Left lung (tissue), 10 donors: ENCODE data around the gene SLC16A10. TPM values are rescaled to one million over a fixed set of nuclear protein-coding genes. Genes with fewer than 3 reads are reported as not detected.

Experiments
- ATAC-seq: fragments of 200-7000 bp; cut with Tn5 transposase; one replicate; pipeline ENCODE4 v1.9.1; 2020; ENCODE audit warnings: moderate library complexity
- DNase-seq, 4 donors: peaks; one replicate each; pipeline ENCODE4 v3.0.0-alpha.2; 2013 to 2020
- H3K27ac ChIP-seq, 2 donors: fragments of 200-600 bp; sonication (generic) in 1 of 2; one replicate each; pipeline versions ENCODE4 v1.5.0 to v1.8.0; 2020 to 2021
- H3K27me3 ChIP-seq, 2 donors: fragments of 200-600 bp; sonication (generic) in 1 of 2; one replicate each; pipeline versions ENCODE4 v1.5.0 to v1.8.0; 2020 to 2021
- H3K36me3 ChIP-seq, 2 donors: fragments of 200-600 bp; sonication (generic) in 1 of 2; one replicate each; pipeline versions ENCODE4 v1.5.0 to v1.8.0; 2020 to 2021
- H3K4me1 ChIP-seq, 2 donors: fragments of 200-600 bp; one replicate each; pipeline ENCODE4 v1.8.0; 2021
- H3K4me3 ChIP-seq, 2 donors: fragments of 200-600 bp; sonication (generic) in 1 of 2; one replicate each; pipeline versions ENCODE4 v1.5.0 to v1.8.0; 2020 to 2021; ENCODE audit warnings: mild to moderate bottlenecking in 1 of 2
- H3K9me3 ChIP-seq, 2 donors: fragments of 200-600 bp; sonication (generic) in 1 of 2; one replicate each; pipeline versions ENCODE4 v1.5.0 to v1.8.0; 2020 to 2021
- CTCF ChIP-seq, 2 donors: fragments of 200-600 bp; sonication (generic) in 1 of 2; IDR thresholded peaks; one replicate each; pipeline versions ENCODE4 v1.5.0 to v1.8.0; 2021; ENCODE audit warnings: antibody characterized with exemption in 2 of 2
- intact Hi-C, 2 donors: fragments of 100-400 bp; cut with DNase I; formaldehyde crosslinking; loops; one replicate each; pipeline versions ENCODE4 v1.11.2 to v1.14.2; 2022
- polyA plus RNA-seq, 6 donors: library from polyadenylated mRNA; unstranded; fragments of 120-200 nt; gene quantifications; one replicate each; pipeline ENCODE4 v1.2.1, GENCODE V29; 2013; ENCODE audit not compliant: insufficient read length in 6 of 6
- total RNA-seq, 2 donors: library from RNA; stranded (reverse); fragmentation: NEBNext Ultra II Directional; extraction: Animal tissue kit (Norgen Biotek cat#: 25700); gene quantifications; one replicate each; pipeline ENCODE4 v1.2.1, GENCODE V29; 2021
- donor health status: DM: no; HTN: yes; CAD: no.
- donor health status: DM: no; HTN: no; CAD: no.

The SLC16A10 gene
- total and polyA plus RNA-seq, 8 donors = 5.9 to 9.7 (median 8.0) TPM

- ATAC-seq (no peak), DNase-seq (no peak)
- Histone ChIP-seq H3K4me1 (no peaks in the 10 kb centered on the region), H3K27me3 (peaks cover 0 to 2% of the 10 kb centered on the region in 2 donors), H3K27ac (no peak overlapping the region), H3K9me3 (no peaks in the 10 kb centered on the region), H3K4me3 (no peak overlapping the region), H3K36me3 (no peaks in the 10 kb centered on the region)
- TF ChIP-seq CTCF (IDR thresholded peaks at IDR 0.05) = no peak
- intact Hi-C loops = no loop called here
Observed at GRCh38 chr6:111176760-111177099, 89.4 kb downstream of the SLC16A10 start.

GRCh38 chr6:111177131-111177530, 89.8 kb downstream of the SLC16A10 start:
- Histone ChIP-seq H3K36me3 (no peaks in the 10 kb centered on the region), H3K27me3 (peaks cover 0 to 2% of the 10 kb centered on the region in 2 donors), H3K4me1 (no peaks in the 10 kb centered on the region), H3K4me3 (no peak overlapping the region), H3K27ac (no peak overlapping the region), H3K9me3 (no peaks in the 10 kb centered on the region)
- ATAC-seq = no peak
- intact Hi-C loops = no loop called here
- TF ChIP-seq CTCF (IDR thresholded peaks at IDR 0.05) = no peak
- no peak for DNase-seq

- Histone ChIP-seq H3K27ac (no peak overlapping the region), H3K4me1 (no peaks in the 10 kb centered on the region), H3K9me3 (no peaks in the 10 kb centered on the region), H3K27me3 (no peaks in the 10 kb centered on the region), H3K4me3 (no peak overlapping the region), H3K36me3 (no peaks in the 10 kb centered on the region)
- ATAC-seq (no peak), DNase-seq (no peak)
- TF ChIP-seq CTCF (IDR thresholded peaks at IDR 0.05) = no peak
- intact Hi-C loops = no loop called here
Observed at GRCh38 chr6:111183702-111184517, 96.6 kb downstream of the SLC16A10 start.

GRCh38 chr6:111184827-111185532, 97.7 kb downstream of the SLC16A10 start:
- Histone ChIP-seq H3K36me3 (no peaks in the 10 kb centered on the region), H3K27ac (no peak overlapping the region), H3K9me3 (no peaks in the 10 kb centered on the region), H3K27me3 (no peaks in the 10 kb centered on the region), H3K4me3 (no peak overlapping the region), H3K4me1 (no peaks in the 10 kb centered on the region)
- DNase-seq = no peak
- no peak for TF ChIP-seq CTCF (IDR thresholded peaks at IDR 0.05)
- no peak for ATAC-seq
- intact Hi-C loops = no loop called here

- Histone ChIP-seq H3K4me3 (no peak overlapping the region), H3K9me3 (peaks cover 0 to 5% of the 10 kb centered on the region in 2 donors), H3K27me3 (no peaks in the 10 kb centered on the region), H3K4me1 (no peaks in the 10 kb centered on the region), H3K27ac (no peak overlapping the region), H3K36me3 (no peaks in the 10 kb centered on the region)
- intact Hi-C loops = no loop called here
- ATAC-seq (no peak), DNase-seq (no peak)
- no peak for TF ChIP-seq CTCF (IDR thresholded peaks at IDR 0.05)
Observed at GRCh38 chr6:111185954-111186353, 98.7 kb downstream of the SLC16A10 start.
